ENCODE data around the gene CTRL.

DNA sequence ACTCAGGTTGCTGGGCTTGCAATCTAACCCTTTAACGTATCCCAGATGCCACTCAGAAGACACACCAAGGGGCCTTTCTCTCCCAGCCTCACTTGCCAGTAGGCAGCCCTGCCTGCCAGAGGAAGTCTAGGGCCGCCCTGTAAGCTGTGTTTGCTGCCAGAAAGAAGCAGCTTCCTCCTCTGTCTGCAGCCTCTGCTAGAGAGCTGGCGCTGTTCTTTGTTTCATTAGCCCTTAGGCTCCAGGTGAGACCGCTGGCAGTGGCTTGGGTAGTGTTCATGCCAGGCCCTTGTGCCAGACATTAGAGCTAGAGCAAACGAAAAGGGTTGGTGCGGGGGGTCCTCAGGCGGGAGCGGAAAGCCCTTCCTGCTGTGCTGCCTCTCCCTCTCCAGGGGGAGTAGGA, 8.9 kb downstream of the CTRL start:
- no peak for TF ChIP-seq CREB1 (IDR thresholded peaks at IDR 0.05; ENCODE audit: low read depth)
- TF ChIP-seq YY1 (IDR thresholded peaks at IDR 0.05; ENCODE audit: low read depth): no peak
- TF ChIP-seq TCF12 (IDR thresholded peaks at IDR 0.05; ENCODE audit: low read depth): no peak
- TF ChIP-seq, protein P1, sequence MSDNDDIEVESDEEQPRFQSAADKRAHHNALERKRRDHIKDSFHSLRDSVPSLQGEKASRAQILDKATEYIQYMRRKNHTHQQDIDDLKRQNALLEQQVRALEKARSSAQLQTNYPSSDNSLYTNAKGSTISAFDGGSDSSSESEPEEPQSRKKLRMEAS (IDR thresholded peaks at IDR 0.05): no peak
- no peak for TF ChIP-seq RAD21 (IDR thresholded peaks at IDR 0.05; ENCODE audit: low read depth)
- no peak for TF ChIP-seq EP300 (IDR thresholded peaks at IDR 0.05; ENCODE audit: borderline replicate concordance)
